ENCODE measurements around the gene RELL2.
"Not testable (repeated sequence)": the region's sequence is repeated elsewhere in the genome, so short reads cannot be mapped to it uniquely, and the experiment has no call there.

Gene RELL2

DNA sequence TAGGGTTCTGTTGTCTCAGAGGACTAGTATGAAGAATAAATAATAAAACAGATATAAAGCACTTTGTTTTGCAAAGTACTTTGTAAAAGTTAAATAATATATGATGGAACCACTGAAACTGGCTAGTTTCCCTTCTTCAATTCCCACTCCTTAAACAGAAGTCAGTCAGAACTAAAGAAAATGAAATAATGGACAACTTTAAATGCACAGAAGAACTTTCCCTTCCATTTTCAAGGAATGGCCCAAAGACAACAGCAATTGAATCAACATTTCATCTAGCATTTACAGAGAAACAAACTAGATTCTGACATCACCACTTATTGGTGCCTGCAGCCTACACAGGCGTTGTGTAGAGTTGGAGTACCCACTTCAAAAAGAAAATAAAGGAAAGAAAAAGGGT lies 34.2 kb upstream of the RELL2 start:
- DNase-seq (ENCODE audit: extremely low read depth, low read depth): no peak
- H3K4me3 ChIP-seq (replicated peaks; ENCODE audit: low read depth, low read length): no peak overlapping the region
- TF ChIP-seq, protein P1, sequence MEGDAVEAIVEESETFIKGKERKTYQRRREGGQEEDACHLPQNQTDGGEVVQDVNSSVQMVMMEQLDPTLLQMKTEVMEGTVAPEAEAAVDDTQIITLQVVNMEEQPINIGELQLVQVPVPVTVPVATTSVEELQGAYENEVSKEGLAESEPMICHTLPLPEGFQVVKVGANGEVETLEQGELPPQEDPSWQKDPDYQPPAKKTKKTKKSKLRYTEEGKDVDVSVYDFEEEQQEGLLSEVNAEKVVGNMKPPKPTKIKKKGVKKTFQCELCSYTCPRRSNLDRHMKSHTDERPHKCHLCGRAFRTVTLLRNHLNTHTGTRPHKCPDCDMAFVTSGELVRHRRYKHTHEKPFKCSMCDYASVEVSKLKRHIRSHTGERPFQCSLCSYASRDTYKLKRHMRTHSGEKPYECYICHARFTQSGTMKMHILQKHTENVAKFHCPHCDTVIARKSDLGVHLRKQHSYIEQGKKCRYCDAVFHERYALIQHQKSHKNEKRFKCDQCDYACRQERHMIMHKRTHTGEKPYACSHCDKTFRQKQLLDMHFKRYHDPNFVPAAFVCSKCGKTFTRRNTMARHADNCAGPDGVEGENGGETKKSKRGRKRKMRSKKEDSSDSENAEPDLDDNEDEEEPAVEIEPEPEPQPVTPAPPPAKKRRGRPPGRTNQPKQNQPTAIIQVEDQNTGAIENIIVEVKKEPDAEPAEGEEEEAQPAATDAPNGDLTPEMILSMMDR (IDR thresholded peaks at IDR 0.05; ENCODE audit: low read depth, low read length, missing control alignments): no peak

DNA sequence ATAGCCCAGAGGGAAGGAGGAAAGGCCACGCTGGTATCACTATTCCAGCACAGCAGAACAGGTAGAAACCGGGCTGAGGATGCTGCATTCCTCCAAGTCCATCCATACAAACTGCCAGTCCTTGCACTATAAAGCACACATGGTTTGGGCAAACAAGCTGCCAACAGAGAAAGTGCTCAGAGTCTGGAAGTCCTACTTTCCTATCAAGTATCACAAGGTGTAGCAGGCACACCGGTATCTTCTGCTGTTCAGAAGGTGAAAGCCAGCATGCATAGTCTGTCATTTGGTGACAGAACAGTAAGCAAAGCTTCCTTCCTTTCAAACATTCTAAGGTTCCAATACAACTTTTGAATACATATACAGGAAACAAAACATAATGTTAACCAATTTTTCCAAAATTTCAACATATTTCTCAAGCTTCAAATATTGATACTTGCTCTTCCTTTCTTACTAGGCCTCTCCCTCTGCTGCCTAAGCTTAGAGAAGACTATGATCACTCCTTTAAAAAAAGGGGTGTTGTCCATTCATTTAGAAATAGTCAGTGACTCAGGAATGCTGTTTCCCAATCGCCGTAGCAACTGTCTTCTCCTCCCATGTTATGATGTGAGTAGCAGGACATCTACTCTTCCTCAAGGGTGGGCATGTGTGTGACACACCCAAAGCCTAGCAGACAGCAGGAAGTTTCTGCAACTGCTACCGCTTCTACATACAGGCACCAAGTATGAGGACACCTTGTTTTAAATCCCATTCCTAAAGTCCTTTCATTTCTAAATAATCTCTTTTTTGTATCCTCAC lies 32.7 kb upstream of the RELL2 start:
- TF ChIP-seq, protein P1 (IDR thresholded peaks at IDR 0.05; ENCODE audit: low read depth, low read length, missing control alignments): no peak
- H3K4me3 ChIP-seq (replicated peaks; ENCODE audit: low read depth, low read length): no peak overlapping the region
- DNase-seq (ENCODE audit: extremely low read depth, low read depth): peak; percentile 87

- no peak for DNase-seq (ENCODE audit: extremely low read depth, low read depth)
- H3K4me3 ChIP-seq (replicated peaks; ENCODE audit: low read depth, low read length): no peak overlapping the region
- TF ChIP-seq, protein P1 (IDR thresholded peaks at IDR 0.05; ENCODE audit: low read depth, low read length, missing control alignments): no peak
These were observed 31.1 kb upstream of the RELL2 start for GRCh38 chr5:141605523-141606277.

DNA sequence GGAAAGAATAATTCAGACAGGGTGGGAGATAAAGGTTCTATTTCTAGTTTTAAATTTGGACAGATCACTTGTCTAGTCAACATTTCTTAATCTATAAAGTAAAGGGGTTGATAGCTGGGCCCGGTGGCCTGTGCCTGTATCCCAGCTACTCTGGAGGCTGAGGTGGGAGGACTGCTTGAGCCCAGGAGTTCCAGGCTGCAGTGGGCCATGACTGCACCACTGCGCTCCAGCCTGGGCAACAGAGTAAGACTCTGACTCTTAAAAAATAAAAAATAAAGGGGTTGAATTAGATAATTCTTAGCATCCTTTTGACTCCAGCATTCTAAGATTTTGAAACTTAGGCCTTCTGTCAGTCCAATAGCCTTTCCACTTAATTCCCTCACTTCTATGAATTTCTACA lies 28.8 kb upstream of the RELL2 start:
- no peak for DNase-seq (ENCODE audit: extremely low read depth, low read depth)
- TF ChIP-seq, protein P1 (IDR thresholded peaks at IDR 0.05; ENCODE audit: low read depth, low read length, missing control alignments): no peak
- no peak overlapping the region for H3K4me3 ChIP-seq (replicated peaks; ENCODE audit: low read depth, low read length)

GRCh38 chr5:141608557-141608956 lies 28.2 kb upstream of the RELL2 start:
- TF ChIP-seq, protein P1 (IDR thresholded peaks at IDR 0.05; ENCODE audit: low read depth, low read length, missing control alignments): no peak
- no peak for DNase-seq (ENCODE audit: extremely low read depth, low read depth)
- H3K4me3 ChIP-seq (replicated peaks; ENCODE audit: low read depth, low read length): no peak overlapping the region

DNA sequence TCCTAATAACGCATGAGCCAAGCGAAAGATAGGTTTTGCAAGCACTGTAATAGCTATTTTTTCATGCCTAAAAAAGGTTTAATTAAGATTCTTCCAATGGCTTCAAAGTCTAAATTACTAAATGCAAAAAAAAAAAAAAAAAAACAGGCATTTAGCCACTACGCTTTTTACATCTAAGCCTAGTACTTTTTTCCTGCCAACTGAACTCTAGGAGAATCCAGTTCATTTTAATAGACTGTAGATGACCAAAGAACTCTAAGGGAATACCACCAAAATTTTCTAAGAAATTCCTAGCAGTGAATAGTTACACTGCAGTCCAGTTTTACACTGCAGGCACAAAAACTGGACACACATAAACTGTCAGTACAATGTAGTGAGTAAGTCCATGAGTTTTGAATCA lies 27.8 kb upstream of the RELL2 start:
- no peak overlapping the region for H3K4me3 ChIP-seq (replicated peaks; ENCODE audit: low read depth, low read length)
- no peak for DNase-seq (ENCODE audit: extremely low read depth, low read depth)
- TF ChIP-seq, protein P1 (IDR thresholded peaks at IDR 0.05; ENCODE audit: low read depth, low read length, missing control alignments): no peak

DNA sequence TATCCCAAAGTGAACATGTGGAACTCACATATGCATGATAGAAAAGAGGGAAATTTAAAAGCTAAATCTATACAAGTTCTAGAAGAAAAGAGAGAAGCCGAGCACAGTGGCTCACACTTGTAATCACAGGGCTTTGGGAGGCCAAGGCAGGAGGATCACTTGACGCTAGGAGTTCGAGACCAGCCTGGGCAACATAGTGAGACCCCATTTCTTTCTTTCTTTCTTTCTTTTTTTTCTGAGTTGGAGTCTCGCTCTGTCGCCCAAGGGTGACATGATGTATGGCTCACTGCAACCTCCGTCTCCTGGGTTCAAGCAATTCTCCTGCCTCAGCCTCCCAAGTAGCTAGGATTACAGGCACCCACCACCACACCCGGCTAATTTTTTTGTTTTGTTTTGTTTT lies 26.9 kb upstream of the RELL2 start:
- not testable (repeated sequence) for H3K4me3 ChIP-seq (replicated peaks; ENCODE audit: low read depth, low read length); DNase-seq (ENCODE audit: extremely low read depth, low read depth)
